HepG2 (cell line): ENCODE results near the gene TCEAL9.

Experiments
- MTA3 ChIP-seq: sonication (generic); formaldehyde crosslinking; IDR thresholded peaks from 2 replicates; pipeline ENCODE4 v1.4.0; 2020; ENCODE audit warnings: missing genetic modification reagents
- POLR2AphosphoS5 ChIP-seq: IDR thresholded peaks from 2 replicates; pipeline ENCODE4 v1.6.1; 2012; ENCODE audit warnings: low read depth, low read length
- SIN3B ChIP-seq: fragments of 150-350 bp; IDR thresholded peaks from 2 replicates; pipeline ENCODE4 v1.6.1; 2014; ENCODE audit warnings: low read length
- TAF1 ChIP-seq: sonication (generic); formaldehyde crosslinking; IDR thresholded peaks from 2 replicates; pipeline ENCODE4 v1.4.0; 2020; ENCODE audit warnings: missing genetic modification reagents
- TARDBP ChIP-seq: sonication (generic); formaldehyde crosslinking; IDR thresholded peaks from 2 replicates; pipeline ENCODE4 v1.8.0; 2022; ENCODE audit warnings: mild to moderate bottlenecking, missing genetic modification reagents
- ZFP37 ChIP-seq: sonication (generic); formaldehyde crosslinking; IDR thresholded peaks from 2 replicates; pipeline ENCODE4 v1.4.0; 2020; ENCODE audit warnings: missing genetic modification reagents, borderline replicate concordance
- ZNF816 ChIP-seq: sonication (generic); formaldehyde crosslinking; IDR thresholded peaks from 2 replicates; pipeline ENCODE4 v1.8.0; 2022; ENCODE audit warnings: missing genetic modification reagents, mild to moderate bottlenecking, borderline replicate concordance

DNA sequence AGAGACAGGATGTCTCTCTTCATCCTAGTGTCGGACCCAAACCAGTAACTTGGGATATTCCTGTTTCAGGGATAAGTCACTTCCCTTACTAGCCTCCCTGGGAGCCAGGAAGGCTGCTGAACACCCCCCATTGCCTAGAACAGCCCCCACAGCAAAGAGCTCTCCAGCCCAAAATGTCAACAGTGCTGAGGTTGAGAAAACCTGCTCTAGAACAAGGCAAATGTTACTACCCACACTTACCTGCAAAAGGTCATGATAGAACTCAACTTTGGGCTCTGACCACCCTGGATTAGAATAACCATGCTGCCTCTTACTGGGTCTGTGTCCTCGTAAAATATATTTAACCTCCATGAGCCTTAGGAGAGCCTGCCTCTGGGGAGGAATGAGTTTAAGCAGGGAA, 40.4 kb downstream of the TCEAL9 start:
- TF ChIP-seq SIN3B (no peak), ZNF816 (CRISPR knock-in tag) (no peak), MTA3 (no peak), TARDBP (CRISPR knock-in tag) (no peak), TAF1 (CRISPR knock-in tag) (no peak), ZFP37 (CRISPR knock-in tag) (no peak), POLR2AphosphoS5 (no peak)
